Measurements from ENCODE around the gene AP3S2.

GRCh38 chr15:89787944-89788343 lies 105.8 kb downstream of the AP3S2 start:
- TF ChIP-seq YY1 (IDR thresholded peaks at IDR 0.05) (no peak), GABPA (IDR thresholded peaks at IDR 0.05 in 1 of 2, conservative IDR thresholded peaks at IDR 0.05 in 1 of 2) (no peak), FOXA1 (IDR thresholded peaks at IDR 0.05) (no peak), TAF1 (conservative IDR thresholded peaks at IDR 0.05) (no peak), REST (IDR thresholded peaks at IDR 0.05) (no peak), SP1 (IDR thresholded peaks at IDR 0.05) (no peak), RXRA (IDR thresholded peaks at IDR 0.05) (no peak), JUND (IDR thresholded peaks at IDR 0.05) (no peak)
- TF ChIP-seq, protein P1, sequence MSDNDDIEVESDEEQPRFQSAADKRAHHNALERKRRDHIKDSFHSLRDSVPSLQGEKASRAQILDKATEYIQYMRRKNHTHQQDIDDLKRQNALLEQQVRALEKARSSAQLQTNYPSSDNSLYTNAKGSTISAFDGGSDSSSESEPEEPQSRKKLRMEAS (IDR thresholded peaks at IDR 0.05): no peak
- TF ChIP-seq, protein P2, sequence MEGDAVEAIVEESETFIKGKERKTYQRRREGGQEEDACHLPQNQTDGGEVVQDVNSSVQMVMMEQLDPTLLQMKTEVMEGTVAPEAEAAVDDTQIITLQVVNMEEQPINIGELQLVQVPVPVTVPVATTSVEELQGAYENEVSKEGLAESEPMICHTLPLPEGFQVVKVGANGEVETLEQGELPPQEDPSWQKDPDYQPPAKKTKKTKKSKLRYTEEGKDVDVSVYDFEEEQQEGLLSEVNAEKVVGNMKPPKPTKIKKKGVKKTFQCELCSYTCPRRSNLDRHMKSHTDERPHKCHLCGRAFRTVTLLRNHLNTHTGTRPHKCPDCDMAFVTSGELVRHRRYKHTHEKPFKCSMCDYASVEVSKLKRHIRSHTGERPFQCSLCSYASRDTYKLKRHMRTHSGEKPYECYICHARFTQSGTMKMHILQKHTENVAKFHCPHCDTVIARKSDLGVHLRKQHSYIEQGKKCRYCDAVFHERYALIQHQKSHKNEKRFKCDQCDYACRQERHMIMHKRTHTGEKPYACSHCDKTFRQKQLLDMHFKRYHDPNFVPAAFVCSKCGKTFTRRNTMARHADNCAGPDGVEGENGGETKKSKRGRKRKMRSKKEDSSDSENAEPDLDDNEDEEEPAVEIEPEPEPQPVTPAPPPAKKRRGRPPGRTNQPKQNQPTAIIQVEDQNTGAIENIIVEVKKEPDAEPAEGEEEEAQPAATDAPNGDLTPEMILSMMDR (IDR thresholded peaks at IDR 0.05; ENCODE audit: low read depth, low read length, missing input control): no peak
